OCI-LY1 (cell line): ENCODE data around the gene SEMA5A.

Source experiments
- H2AFZ ChIP-seq: fragments of 200-600 bp; sonication (generic), shearing (Covaris generic); 2 replicates; pipeline ENCODE4 v1.6.0; 2014; ENCODE audit warnings: antibody characterized with exemption, mild to moderate bottlenecking, low read length
- H3F3A ChIP-seq: fragments of 200-600 bp; sonication (generic), shearing (Covaris generic); 2 replicates; pipeline ENCODE4 v1.6.0; 2014; ENCODE audit warnings: mild to moderate bottlenecking, antibody characterized with exemption, low read length, moderate library complexity; ENCODE audit not compliant: insufficient read depth
- H3K27ac ChIP-seq: fragments of 200-600 bp; sonication (generic); 2 replicates; pipeline ENCODE4 v1.5.1; 2014; ENCODE audit warnings: low read length, mixed run types, mild to moderate bottlenecking, low read depth; ENCODE audit not compliant: poor library complexity, severe bottlenecking
- H3K27me3 ChIP-seq: fragments of 200-600 bp; sonication (generic); 2 replicates; pipeline ENCODE4 v1.6.0; 2014; ENCODE audit warnings: antibody characterized with exemption, mild to moderate bottlenecking, low read length, moderate library complexity; ENCODE audit not compliant: insufficient read depth
- H3K36me3 ChIP-seq: fragments of 200-600 bp; sonication (generic); 2 replicates; pipeline ENCODE4 v1.6.1; 2014; ENCODE audit warnings: mild to moderate bottlenecking, antibody characterized with exemption, low read length, moderate library complexity, mixed read lengths; ENCODE audit not compliant: insufficient read depth
- H3K4me1 ChIP-seq: fragments of 200-600 bp; sonication (generic); 2 replicates; pipeline ENCODE4 v1.5.1; 2014; ENCODE audit warnings: mild to moderate bottlenecking, low read length, moderate library complexity; ENCODE audit not compliant: insufficient read depth, severe bottlenecking
- H3K4me2 ChIP-seq: fragments of 200-600 bp; sonication (generic), shearing (Covaris generic); 2 replicates; pipeline ENCODE4 v1.6.1; 2014; ENCODE audit warnings: low read length
- H3K4me3 ChIP-seq: fragments of 200-600 bp; sonication (generic); 2 replicates; pipeline ENCODE4 v1.5.1; 2014; ENCODE audit warnings: low read length, low read depth, mild to moderate bottlenecking, mixed read lengths; ENCODE audit not compliant: poor library complexity, severe bottlenecking
- H3K79me2 ChIP-seq: fragments of 200-600 bp; shearing (Covaris generic); 2 replicates; pipeline ENCODE4 v1.6.1; 2016; ENCODE audit warnings: mixed run types, low read length, mixed read lengths; ENCODE audit not compliant: insufficient read depth
- H3K9ac ChIP-seq: fragments of 200-600 bp; sonication (generic), shearing (Covaris generic); 2 replicates; pipeline ENCODE4 v1.6.1; 2014; ENCODE audit warnings: mild to moderate bottlenecking, low read length, mixed read lengths
- H3K9me2 ChIP-seq: fragments of 200-600 bp; sonication (generic), shearing (Covaris generic); 2 replicates; pipeline ENCODE4 v1.6.1; 2014; ENCODE audit warnings: low read depth, mild to moderate bottlenecking, low read length, mixed read lengths
- H3K9me3 ChIP-seq: fragments of 200-600 bp; shearing (Covaris generic); 2 replicates; pipeline ENCODE4 v1.6.1; 2014; ENCODE audit warnings: low read length, mixed read lengths
- H4K20me1 ChIP-seq: fragments of 200-600 bp; sonication (generic), shearing (Covaris generic); 2 replicates; pipeline ENCODE4 v1.6.0; 2016; ENCODE audit warnings: mild to moderate bottlenecking, low read length; ENCODE audit not compliant: insufficient read depth
- EZH2 ChIP-seq: fragments of 200-600 bp; sonication (generic), shearing (Covaris generic); IDR thresholded peaks from 2 replicates; pipeline ENCODE4 v1.8.0; 2017; ENCODE audit warnings: borderline replicate concordance, mixed run types, mild to moderate bottlenecking, antibody characterized with exemption, low read length, moderate library complexity, mixed read lengths
- TF ChIP-seq, protein P1 (sequence below): fragments of 200-600 bp; sonication (generic), shearing (Covaris generic); IDR thresholded peaks from 2 replicates; pipeline ENCODE4 v1.5.1; 2017; ENCODE audit warnings: mild to moderate bottlenecking, antibody characterized with exemption, low read length, moderate library complexity, mixed read lengths

SEMA5A gene

DNA sequence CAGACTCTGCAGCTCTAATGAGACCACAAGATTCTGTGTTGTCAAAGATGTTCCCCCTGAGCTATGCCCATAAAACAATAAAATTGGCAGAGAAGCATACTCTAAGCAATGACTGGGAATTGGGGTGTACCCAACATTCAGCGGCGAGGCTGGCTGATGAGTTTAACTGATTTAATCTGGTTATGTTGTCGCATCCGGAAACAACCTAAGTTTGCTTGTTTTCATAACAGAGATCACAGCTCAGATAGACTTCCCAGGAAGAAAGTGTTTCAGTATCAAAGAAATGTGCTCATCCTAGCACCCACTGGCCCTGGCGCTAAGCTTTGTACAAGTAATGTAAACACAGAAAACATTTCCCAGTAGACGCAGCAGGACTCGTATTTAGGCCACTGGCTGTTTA is 7.4 kb downstream of the SEMA5A start:
- TF ChIP-seq, protein P1, sequence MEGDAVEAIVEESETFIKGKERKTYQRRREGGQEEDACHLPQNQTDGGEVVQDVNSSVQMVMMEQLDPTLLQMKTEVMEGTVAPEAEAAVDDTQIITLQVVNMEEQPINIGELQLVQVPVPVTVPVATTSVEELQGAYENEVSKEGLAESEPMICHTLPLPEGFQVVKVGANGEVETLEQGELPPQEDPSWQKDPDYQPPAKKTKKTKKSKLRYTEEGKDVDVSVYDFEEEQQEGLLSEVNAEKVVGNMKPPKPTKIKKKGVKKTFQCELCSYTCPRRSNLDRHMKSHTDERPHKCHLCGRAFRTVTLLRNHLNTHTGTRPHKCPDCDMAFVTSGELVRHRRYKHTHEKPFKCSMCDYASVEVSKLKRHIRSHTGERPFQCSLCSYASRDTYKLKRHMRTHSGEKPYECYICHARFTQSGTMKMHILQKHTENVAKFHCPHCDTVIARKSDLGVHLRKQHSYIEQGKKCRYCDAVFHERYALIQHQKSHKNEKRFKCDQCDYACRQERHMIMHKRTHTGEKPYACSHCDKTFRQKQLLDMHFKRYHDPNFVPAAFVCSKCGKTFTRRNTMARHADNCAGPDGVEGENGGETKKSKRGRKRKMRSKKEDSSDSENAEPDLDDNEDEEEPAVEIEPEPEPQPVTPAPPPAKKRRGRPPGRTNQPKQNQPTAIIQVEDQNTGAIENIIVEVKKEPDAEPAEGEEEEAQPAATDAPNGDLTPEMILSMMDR, result no peak

DNA sequence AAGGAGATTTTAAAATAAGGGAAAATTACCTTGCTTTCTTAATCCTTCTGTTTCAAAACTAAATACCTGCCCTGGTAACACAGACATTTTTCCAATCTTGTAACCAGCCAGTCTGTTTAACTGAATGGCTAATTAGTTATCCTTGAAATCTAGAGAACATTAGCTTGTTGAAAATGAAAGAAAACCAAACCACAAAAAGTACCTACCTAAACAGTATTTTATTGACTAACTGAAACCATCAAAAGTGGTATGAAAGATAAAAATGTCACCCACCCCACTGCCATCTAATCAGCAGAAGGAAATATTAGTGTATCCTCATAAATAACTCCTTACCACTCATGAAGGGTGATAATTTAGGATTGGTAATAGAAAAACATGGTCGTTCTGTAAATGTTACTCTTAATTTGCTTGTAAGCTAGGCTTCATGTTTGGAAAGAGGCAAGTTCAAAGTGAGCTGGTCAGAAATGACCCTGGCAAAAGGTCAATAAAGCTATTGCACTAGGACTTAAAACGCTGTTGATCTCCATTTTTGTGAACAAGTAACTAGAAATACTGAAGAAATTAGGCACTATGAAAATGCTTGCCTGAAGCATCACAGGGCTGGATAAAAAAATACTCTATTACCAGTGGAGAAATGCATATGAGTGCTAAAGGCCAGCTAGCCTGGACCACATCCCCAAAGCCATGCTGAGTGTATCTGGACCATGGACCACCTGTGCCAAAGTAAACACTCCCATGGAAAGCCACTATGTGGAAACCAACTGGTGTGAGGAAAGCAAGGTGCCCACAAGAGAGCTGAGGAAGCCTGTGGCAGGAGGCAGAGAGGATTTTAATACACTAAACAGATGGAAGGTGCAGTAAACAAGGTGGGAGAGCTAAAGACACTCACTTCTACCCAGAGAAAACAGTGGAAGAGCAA is 8.4 kb downstream of the SEMA5A start:
- Histone ChIP-seq H3K27me3 (no peaks in the 10 kb centered on the region), H3K79me2 (no peaks in the 10 kb centered on the region)

More for the DNA sequence above, 7.4 kb downstream of the SEMA5A start:
- Histone ChIP-seq H4K20me1 (no peaks in the 10 kb centered on the region), H3K27ac (no peak overlapping the region), H2AFZ (no peak overlapping the region), H3F3A (no peaks in the 10 kb centered on the region), H3K4me3 (no peak overlapping the region), H3K9me3 (no peaks in the 10 kb centered on the region), H3K79me2 (no peaks in the 10 kb centered on the region), H3K4me1 (no peaks in the 10 kb centered on the region), H3K36me3 (no peaks in the 10 kb centered on the region), H3K9me2 (no peaks in the 10 kb centered on the region), H3K4me2 (no peak overlapping the region), H3K27me3 (no peaks in the 10 kb centered on the region), H3K9ac (no peak overlapping the region)

DNA sequence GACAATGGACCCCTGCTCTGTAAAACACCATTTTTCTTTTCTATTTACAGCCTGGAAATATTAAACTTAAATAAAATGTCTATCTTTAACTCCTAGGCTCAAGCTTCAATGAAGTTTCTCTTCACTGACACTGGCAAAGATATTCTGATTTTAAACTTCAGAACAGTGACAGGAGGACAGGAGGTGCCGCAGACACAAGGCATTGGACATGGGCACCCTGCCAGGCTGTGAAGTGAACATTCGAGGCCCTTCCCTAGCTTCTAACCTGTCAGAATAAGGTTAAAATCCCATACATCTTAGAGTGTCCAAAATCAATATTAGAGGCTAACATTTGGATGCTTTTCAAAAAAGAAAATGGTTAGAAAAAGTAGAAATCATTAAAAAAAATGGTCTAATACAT is 9.2 kb downstream of the SEMA5A start:
- H3K9me2 ChIP-seq, result no peaks in the 10 kb centered on the region
- no peaks in the 10 kb centered on the region for H4K20me1 ChIP-seq
- H3K27me3 ChIP-seq, result no peaks in the 10 kb centered on the region
- H3K79me2 ChIP-seq, result no peaks in the 10 kb centered on the region
- H3K4me2 ChIP-seq, result no peak overlapping the region
- H3K4me3 ChIP-seq, result no peak overlapping the region
- no peak overlapping the region for H2AFZ ChIP-seq
- no peaks in the 10 kb centered on the region for H3F3A ChIP-seq
- TF ChIP-seq EZH2, result no peak
- no peak overlapping the region for H3K27ac ChIP-seq
- H3K9me3 ChIP-seq, result no peaks in the 10 kb centered on the region
- H3K4me1 ChIP-seq, result no peaks in the 10 kb centered on the region
- H3K36me3 ChIP-seq, result no peaks in the 10 kb centered on the region
- H3K9ac ChIP-seq, result no peak overlapping the region

More for the DNA sequence above, 8.4 kb downstream of the SEMA5A start:
- Histone ChIP-seq H4K20me1 (no peaks in the 10 kb centered on the region), H3F3A (no peaks in the 10 kb centered on the region), H3K4me2 (no peak overlapping the region), H3K4me3 (no peak overlapping the region), H3K4me1 (no peaks in the 10 kb centered on the region), H3K36me3 (no peaks in the 10 kb centered on the region), H3K27ac (no peak overlapping the region), H3K9me3 (no peaks in the 10 kb centered on the region), H2AFZ (no peak overlapping the region), H3K9me2 (no peaks in the 10 kb centered on the region), H3K9ac (no peak overlapping the region)
- TF ChIP-seq EZH2, result no peak
- TF ChIP-seq, protein P1, result no peak
